Subcutaneous abdominal adipose tissue (tissue), 5 donors: ENCODE data around the gene ITIH5.
"Not testable (repeated sequence)": the region's sequence is repeated elsewhere in the genome, so short reads cannot be mapped to it uniquely, and the experiment has no call there.

Source experiments
- H3K27ac ChIP-seq: one replicate; pipeline ENCODE4 v1.7.0; 2013; ENCODE audit warnings: low read depth, mild to moderate bottlenecking, inconsistent platforms, low read length, moderate library complexity
- H3K27me3 ChIP-seq, 5 donors: one replicate each; pipeline ENCODE4 v1.7.0; 2013; ENCODE audit warnings: low read length in 5 of 5, inconsistent platforms in 1 of 5; ENCODE audit not compliant: control insufficient read depth in 5 of 5, insufficient read depth in 4 of 5
- H3K36me3 ChIP-seq, 5 donors: one replicate each; pipeline ENCODE4 v1.7.0; 2013; ENCODE audit warnings: low read length in 5 of 5; ENCODE audit not compliant: control insufficient read depth in 5 of 5, insufficient read depth in 5 of 5
- H3K4me1 ChIP-seq, 5 donors: one replicate each; pipeline ENCODE4 v1.7.0; 2013; ENCODE audit warnings: low read length in 5 of 5, mild to moderate bottlenecking in 3 of 5, moderate library complexity in 1 of 5; ENCODE audit not compliant: control insufficient read depth in 5 of 5, insufficient read depth in 5 of 5
- H3K4me3 ChIP-seq, 5 donors: one replicate each; pipeline ENCODE4 v1.7.0; 2013; ENCODE audit warnings: low read length in 5 of 5, low read depth in 1 of 5
- H3K9ac ChIP-seq, 5 donors: one replicate each; pipeline ENCODE4 v1.7.0; 2013; ENCODE audit warnings: low read length in 5 of 5, mild to moderate bottlenecking in 4 of 5, moderate library complexity in 3 of 5
- H3K9me3 ChIP-seq, 5 donors: one replicate each; pipeline ENCODE4 v1.7.0; 2013; ENCODE audit warnings: low read length in 5 of 5; ENCODE audit not compliant: control insufficient read depth in 5 of 5
- donor health status: healthy.
- donor health status: healthy.
- donor health status: healthy.
- donor health status: healthy.
- donor health status: healthy.

Gene ITIH5

DNA sequence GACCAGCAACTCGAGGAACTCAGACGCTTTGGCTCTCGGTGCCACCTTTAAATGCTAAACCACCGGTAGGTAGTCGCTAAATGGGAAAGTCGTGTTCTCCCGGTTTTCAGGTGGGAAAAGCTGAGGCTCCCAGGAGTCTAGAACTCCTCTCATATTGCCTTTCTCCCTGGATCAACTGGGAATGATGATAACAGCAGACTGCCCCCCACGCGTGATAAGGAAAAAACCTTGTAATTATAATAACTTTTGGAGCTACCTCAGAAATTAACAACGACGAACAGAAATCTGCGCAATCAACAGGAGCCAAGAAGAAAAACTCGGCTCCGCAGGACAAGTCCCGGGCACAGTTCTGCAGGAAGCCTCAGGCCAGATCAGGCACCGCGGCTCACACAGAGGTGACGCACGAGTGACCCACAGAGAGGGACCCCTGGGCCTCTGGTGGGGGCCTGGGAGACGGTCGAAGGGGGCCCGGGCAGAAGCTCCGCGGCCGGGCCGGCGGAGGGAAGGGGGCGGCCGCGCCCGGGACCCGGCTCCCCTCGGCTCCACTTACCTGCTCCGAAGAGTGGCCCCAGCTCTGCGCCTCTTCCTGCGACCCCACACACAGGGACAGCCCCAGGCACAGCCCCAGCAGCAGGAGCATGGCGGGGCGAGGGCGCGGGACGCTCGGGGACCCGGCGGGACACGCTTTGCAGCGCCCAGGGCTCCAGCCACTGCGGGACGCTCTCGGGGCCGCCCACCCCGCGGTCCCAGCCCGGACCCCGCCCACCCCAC is at the start of gene ITIH5:
Gene ITIH5, minus strand, starts transcription at position 714 of the 771 bp plus-strand sequence. Its CDS starts 74 bp downstream, at position 640.
- no peaks in the 10 kb centered on the region for H3K36me3 ChIP-seq
- peak within 1 kb of the TSS; percentile 74 to 91 (median 85) for H3K9ac ChIP-seq
- H3K27ac ChIP-seq: peak within 1 kb of the TSS; percentile 84
- peaks cover 0 to 6% (median 0%) of the 10 kb centered on the region in 5 donors for H3K27me3 ChIP-seq
- peaks cover 0 to 2% (median 0%) of the 10 kb centered on the region in 5 donors for H3K9me3 ChIP-seq
- H3K4me1 ChIP-seq: peaks cover 5 to 50% (median 47%) of the 10 kb centered on the region in 5 donors
- H3K4me3 ChIP-seq: peak within 1 kb of the TSS; percentile 80 to 96 (median 88)

DNA sequence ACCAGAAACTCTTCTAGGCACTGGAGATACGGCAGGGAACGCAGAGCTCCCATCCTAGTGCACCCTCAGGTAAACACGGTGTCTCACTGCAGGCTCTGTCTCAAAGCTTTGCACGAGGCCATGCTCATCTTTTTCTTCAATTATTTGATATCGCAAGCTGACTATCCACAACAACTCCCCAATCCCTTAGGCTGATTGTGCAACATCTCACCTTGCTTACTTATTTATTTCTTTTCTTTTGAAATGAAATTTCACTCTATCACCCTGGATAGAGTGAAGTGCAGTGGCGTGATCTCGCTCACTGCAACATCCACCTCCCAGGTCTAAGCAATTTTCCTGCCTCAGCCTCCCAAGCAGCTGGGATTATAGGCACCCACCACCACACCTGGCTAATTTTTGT is 48.7 kb upstream of the ITIH5 start:
- peaks cover 0 to 4% (median 2%) of the 10 kb centered on the region in 5 donors for H3K27me3 ChIP-seq
- H3K9me3 ChIP-seq: no peaks in the 10 kb centered on the region
- H3K36me3 ChIP-seq: no peaks in the 10 kb centered on the region
- no peak overlapping the region for H3K9ac ChIP-seq
- no peak overlapping the region for H3K27ac ChIP-seq
- no peaks in the 10 kb centered on the region for H3K4me1 ChIP-seq
- no peak overlapping the region for H3K4me3 ChIP-seq

DNA sequence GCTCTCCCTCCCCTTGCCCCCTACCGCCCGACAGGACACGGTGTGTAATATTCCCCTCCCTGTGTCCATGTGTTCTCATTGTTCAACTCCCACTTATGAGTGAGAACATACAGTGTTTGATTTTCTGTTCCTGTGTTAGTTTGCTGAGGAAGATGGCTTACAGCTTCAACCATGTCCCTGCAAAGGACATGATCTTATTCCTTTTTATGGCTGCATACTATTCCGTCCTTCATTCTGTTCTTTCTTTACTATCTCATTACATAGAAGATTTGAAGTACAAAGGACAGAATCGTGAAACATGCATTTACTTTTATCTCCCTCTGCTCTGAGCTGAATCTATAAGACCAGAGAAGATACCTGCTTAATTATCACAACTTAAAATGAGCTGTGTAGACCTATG is 44.3 kb upstream of the ITIH5 start:
- H3K36me3 ChIP-seq, H3K9ac ChIP-seq, H3K27ac ChIP-seq, H3K4me1 ChIP-seq, H3K27me3 ChIP-seq, H3K9me3 ChIP-seq, H3K4me3 ChIP-seq: not testable (repeated sequence)

DNA sequence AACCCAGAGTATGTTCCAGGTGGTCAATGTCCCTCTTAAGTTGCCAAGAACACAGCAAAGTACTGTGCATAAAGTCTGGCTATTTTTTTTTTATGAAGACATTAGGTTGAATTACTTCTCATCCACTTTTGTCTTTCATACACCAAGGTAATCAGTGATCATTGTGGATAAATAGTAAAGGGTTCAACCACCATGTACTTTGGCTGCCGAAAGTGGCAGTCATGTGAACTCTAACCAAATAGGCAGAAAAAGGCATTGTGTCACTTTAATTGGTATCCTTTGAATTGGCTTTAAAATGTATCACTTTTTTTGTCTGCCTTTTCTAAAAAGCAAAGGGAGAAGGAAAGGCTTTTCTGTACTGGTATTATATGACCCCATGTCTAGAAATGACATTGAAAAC is 43.7 kb upstream of the ITIH5 start:
- Histone ChIP-seq H3K27me3 (peaks cover 0 to 8% (median 3%) of the 10 kb centered on the region in 5 donors), H3K4me3 (no peak overlapping the region), H3K36me3 (no peaks in the 10 kb centered on the region), H3K4me1 (no peaks in the 10 kb centered on the region), H3K9ac (no peak overlapping the region), H3K27ac (no peak overlapping the region), H3K9me3 (no peaks in the 10 kb centered on the region)

DNA sequence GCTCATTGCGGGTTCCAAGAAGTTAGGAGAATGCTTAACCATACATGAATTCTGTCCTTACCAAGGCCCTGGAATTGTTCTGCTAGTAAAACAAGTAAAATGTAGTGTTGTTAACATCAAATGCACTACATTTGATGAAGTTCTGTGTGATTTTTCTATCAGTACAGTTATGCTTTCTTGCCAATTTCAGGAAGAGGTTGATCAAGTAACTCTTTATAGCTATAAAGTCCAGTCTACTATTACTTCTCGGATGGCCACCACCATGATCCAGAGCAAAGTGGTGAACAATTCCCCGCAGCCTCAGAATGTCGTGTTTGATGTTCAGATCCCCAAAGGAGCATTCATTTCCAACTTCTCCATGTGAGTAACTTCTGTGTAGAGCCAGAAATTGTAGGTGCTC is 42.1 kb upstream of the ITIH5 start:
- H3K9ac ChIP-seq: no peak overlapping the region
- H3K27ac ChIP-seq: no peak overlapping the region
- peaks cover 0 to 8% (median 6%) of the 10 kb centered on the region in 5 donors for H3K27me3 ChIP-seq
- no peaks in the 10 kb centered on the region for H3K9me3 ChIP-seq
- no peaks in the 10 kb centered on the region for H3K4me1 ChIP-seq
- H3K4me3 ChIP-seq: no peak overlapping the region
- H3K36me3 ChIP-seq: no peaks in the 10 kb centered on the region

DNA sequence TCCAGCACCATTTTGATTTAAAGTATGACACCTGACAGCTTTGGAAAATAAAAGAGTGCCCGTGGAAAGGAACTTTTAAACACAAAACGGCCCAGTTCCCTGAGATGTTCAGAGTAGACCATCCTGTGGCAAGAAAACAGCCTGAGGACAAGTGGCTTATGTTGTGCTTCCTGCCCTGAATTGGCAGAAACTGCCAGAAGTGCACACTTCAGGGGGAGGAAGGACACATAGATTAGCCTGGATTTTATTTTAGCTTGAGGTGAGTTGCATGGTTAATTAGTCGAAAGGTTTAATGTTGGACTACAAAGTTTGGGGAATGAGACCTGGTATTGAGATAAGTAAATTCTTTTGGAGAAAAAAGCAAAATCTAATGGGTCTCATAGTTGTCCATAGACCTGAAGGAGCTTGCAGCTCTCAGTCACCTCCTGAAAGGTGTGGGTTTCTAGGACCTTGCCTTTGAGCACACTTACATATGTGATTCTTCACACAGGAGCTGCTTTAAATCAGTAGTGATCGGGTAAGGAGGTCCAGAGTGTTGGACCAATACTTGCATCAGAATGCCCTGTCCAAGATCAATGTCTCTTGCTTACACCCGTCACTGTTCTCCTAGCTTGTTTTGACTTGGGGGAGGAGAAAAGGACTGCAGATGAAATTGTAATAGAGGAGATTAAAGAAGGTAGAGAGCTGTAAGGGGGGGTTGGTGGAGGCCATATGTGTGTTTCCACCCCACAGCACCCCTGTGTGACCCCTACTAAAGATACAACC is 41.3 kb upstream of the ITIH5 start:
- Histone ChIP-seq H3K9me3 (no peaks in the 10 kb centered on the region), H3K27me3 (peaks cover 0 to 9% (median 6%) of the 10 kb centered on the region in 5 donors), H3K9ac (no peak overlapping the region), H3K4me3 (no peak overlapping the region), H3K27ac (no peak overlapping the region), H3K4me1 (no peaks in the 10 kb centered on the region), H3K36me3 (no peaks in the 10 kb centered on the region)

DNA sequence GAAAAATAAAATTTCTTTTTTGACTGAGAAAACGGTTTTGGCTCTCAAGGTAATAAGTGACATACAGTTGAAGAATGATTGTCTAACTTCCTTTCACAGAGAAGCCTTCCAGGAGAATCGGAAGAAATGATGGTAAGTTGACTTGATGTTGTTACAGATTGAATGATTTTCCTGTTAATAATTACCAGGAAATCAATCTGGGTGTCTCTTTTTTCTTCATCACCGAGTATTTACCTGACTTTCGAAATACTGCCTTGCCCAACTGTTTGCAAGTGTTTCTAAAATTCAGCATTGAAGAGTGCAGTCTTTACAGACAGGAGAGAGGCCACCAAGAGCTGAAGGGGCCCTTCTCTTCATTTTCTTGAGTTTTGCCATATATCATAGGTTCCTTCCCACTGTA is 40.3 kb upstream of the ITIH5 start:
- Histone ChIP-seq H3K9me3 (no peaks in the 10 kb centered on the region), H3K36me3 (no peaks in the 10 kb centered on the region), H3K9ac (no peak overlapping the region), H3K27me3 (peaks cover 0 to 16% (median 10%) of the 10 kb centered on the region in 5 donors), H3K4me3 (no peak overlapping the region), H3K4me1 (no peaks in the 10 kb centered on the region), H3K27ac (no peak overlapping the region)

DNA sequence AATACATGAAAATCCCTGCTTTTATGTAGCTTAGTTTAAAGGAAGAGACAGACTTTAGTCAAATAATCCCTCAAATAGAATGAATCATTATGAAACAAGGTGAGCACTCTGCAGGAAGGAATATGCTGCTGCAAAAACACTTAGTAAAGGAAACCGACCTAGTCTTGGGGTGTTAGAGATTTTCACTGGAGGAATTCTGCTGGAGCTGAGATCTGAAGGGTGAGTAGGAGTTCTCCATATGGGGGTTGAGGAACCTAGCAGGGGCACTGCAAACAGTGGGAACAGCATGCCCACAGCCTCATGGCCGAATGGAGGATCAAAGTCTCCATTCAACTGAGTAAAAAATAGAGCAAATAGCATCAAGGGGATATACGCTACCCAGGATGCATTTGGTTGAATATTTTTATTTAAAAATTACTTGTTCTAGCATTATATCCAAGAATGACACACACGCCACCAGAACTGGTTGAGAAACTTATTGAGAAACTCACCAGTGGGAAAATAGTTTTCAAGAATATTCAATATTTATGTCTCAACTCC is 39.8 kb upstream of the ITIH5 start:
- H3K27ac ChIP-seq: no peak overlapping the region
- H3K36me3 ChIP-seq: no peaks in the 10 kb centered on the region
- no peak overlapping the region for H3K9ac ChIP-seq
- H3K4me3 ChIP-seq: no peak overlapping the region
- no peaks in the 10 kb centered on the region for H3K9me3 ChIP-seq
- no peaks in the 10 kb centered on the region for H3K4me1 ChIP-seq
- peaks cover 0 to 19% (median 11%) of the 10 kb centered on the region in 5 donors for H3K27me3 ChIP-seq

DNA sequence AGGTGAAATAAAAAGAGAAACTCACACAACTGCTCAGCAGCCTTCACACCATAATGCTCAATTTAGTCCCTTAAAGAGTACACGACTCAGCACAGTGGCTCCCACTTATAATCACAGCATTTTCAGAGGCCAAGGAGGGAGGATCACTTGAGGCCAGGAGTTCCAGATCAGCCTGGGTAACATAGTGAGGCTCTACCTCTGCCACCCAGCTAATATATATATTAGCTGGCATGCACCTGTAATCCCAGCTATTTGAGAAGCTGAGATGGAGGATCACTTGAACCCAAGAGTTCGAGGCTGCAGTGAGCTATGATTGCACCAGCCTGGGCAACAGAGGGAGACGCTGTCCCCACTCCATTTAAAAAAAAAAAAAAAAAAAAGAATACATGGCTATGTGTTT is 38.6 kb upstream of the ITIH5 start:
- Histone ChIP-seq H3K27ac (no peak overlapping the region), H3K9ac (no peak overlapping the region), H3K4me1 (no peaks in the 10 kb centered on the region), H3K9me3 (no peaks in the 10 kb centered on the region), H3K36me3 (no peaks in the 10 kb centered on the region), H3K27me3 (peaks cover 0 to 19% (median 11%) of the 10 kb centered on the region in 5 donors), H3K4me3 (no peak overlapping the region)
